ENCODE results near the gene KIF20B.
"Not testable (repeated sequence)": the region's sequence is repeated elsewhere in the genome, so short reads cannot be mapped to it uniquely, and the experiment has no call there.

KIF20B gene

GRCh38 chr10:89684604-89685003 is 16.8 kb upstream of the KIF20B start:
- no peak for DNase-seq (ENCODE audit: low spot score)

GRCh38 chr10:89685936-89686335 is 15.5 kb upstream of the KIF20B start:
- no peak for DNase-seq (ENCODE audit: low spot score)

- DNase-seq (ENCODE audit: low spot score): no peak
These were observed 11.4 kb upstream of the KIF20B start for GRCh38 chr10:89690027-89690426.

- no peak for DNase-seq (ENCODE audit: low spot score)
These were observed 9.0 kb upstream of the KIF20B start for GRCh38 chr10:89692416-89692815.

GRCh38 chr10:89693176-89693575 is 8.2 kb upstream of the KIF20B start:
- DNase-seq (ENCODE audit: low spot score): no peak

GRCh38 chr10:89695307-89695706 is 6.1 kb upstream of the KIF20B start:
- DNase-seq (ENCODE audit: low spot score): no peak

- DNase-seq (ENCODE audit: low spot score): no peak
These were observed 3.4 kb upstream of the KIF20B start for GRCh38 chr10:89697946-89698345.

GRCh38 chr10:89699581-89700064 is 1.8 kb upstream of the KIF20B start:
- peak; percentile 41 for DNase-seq (ENCODE audit: low spot score)

- no peak for DNase-seq (ENCODE audit: low spot score)
These were observed 508 bp upstream of the KIF20B start for GRCh38 chr10:89700923-89701241.

GRCh38 chr10:89702121-89702480 is 711 bp downstream of the KIF20B start:
- peak; percentile 1 for DNase-seq (ENCODE audit: low spot score)

GRCh38 chr10:89705466-89705865 is 4.1 kb downstream of the KIF20B start:
- no peak for DNase-seq (ENCODE audit: low spot score)

- no peak for DNase-seq (ENCODE audit: low spot score)
These were observed 4.6 kb downstream of the KIF20B start for GRCh38 chr10:89706011-89706410.

GRCh38 chr10:89707372-89707771 is 6.0 kb downstream of the KIF20B start:
- DNase-seq (ENCODE audit: low spot score): no peak

- no peak for DNase-seq (ENCODE audit: low spot score)
These were observed 9.4 kb downstream of the KIF20B start for GRCh38 chr10:89710753-89711152.

- no peak for DNase-seq (ENCODE audit: low spot score)
These were observed 33.2 kb downstream of the KIF20B start for GRCh38 chr10:89734616-89735015.

GRCh38 chr10:89738551-89739209 is 37.3 kb downstream of the KIF20B start:
- no peak for DNase-seq (ENCODE audit: low spot score)

GRCh38 chr10:89741126-89741762 is 39.9 kb downstream of the KIF20B start:
- DNase-seq (ENCODE audit: low spot score): no peak

- no peak for DNase-seq (ENCODE audit: low spot score)
These were observed 42.6 kb downstream of the KIF20B start for GRCh38 chr10:89744026-89744425.

GRCh38 chr10:89745903-89746302 is 44.5 kb downstream of the KIF20B start:
- DNase-seq (ENCODE audit: low spot score): no peak

GRCh38 chr10:89750441-89750840 is 49.1 kb downstream of the KIF20B start:
- no peak for DNase-seq (ENCODE audit: low spot score)

GRCh38 chr10:89755374-89755773 is 54.0 kb downstream of the KIF20B start:
- DNase-seq (ENCODE audit: low spot score): no peak

- peak; percentile 1 for DNase-seq (ENCODE audit: low spot score)
These were observed 58.1 kb downstream of the KIF20B start for GRCh38 chr10:89759531-89759930.

GRCh38 chr10:89763671-89764070 is 62.3 kb downstream of the KIF20B start:
- not testable (repeated sequence) for DNase-seq (ENCODE audit: low spot score)

GRCh38 chr10:89771684-89772083 is 70.3 kb downstream of the KIF20B start:
- DNase-seq (ENCODE audit: low spot score): no peak

Data from HuH-7 (cell line).